A549 (cell line): Measurements from ENCODE around the gene SLC24A4.

Source experiments
- HMGXB4 ChIP-seq: fragments of 250-450 bp; sonication (Bioruptor Pico); IDR thresholded peaks from 2 replicates; pipeline ENCODE4 v1.5.0; 2021; ENCODE audit warnings: mild to moderate bottlenecking, moderate library complexity, borderline replicate concordance
- MAZ ChIP-seq: fragments of 150-350 bp; IDR thresholded peaks from 2 replicates; pipeline ENCODE4 v1.6.1; 2014; ENCODE audit warnings: antibody characterized with exemption, low read depth, low read length, borderline replicate concordance
- RAD21 ChIP-seq, 2 experiments: fragments of >200 bp in 1 of 2; sonication (Bioruptor Twin) in 1 of 2; formaldehyde crosslinking in 1 of 2; IDR thresholded peaks in 1 of 2; conservative IDR thresholded peaks in 1 of 2; 2 replicates in 1 of 2; 3 replicates in 1 of 2; pipeline ENCODE4 v1.6.1; 2012 to 2018; ENCODE audit warnings: inconsistent platforms in 1 of 2
- SREBF2 ChIP-seq: fragments of 450-650 bp; IDR thresholded peaks from 2 replicates; pipeline ENCODE4 v1.6.1; 2014; ENCODE audit warnings: mild to moderate bottlenecking, moderate library complexity
- TF ChIP-seq, protein P1 (sequence below): fragments of 150-350 bp; IDR thresholded peaks from 2 replicates; pipeline ENCODE4 v1.6.1; 2014; ENCODE audit warnings: low read depth, mild to moderate bottlenecking, low read length

DNA sequence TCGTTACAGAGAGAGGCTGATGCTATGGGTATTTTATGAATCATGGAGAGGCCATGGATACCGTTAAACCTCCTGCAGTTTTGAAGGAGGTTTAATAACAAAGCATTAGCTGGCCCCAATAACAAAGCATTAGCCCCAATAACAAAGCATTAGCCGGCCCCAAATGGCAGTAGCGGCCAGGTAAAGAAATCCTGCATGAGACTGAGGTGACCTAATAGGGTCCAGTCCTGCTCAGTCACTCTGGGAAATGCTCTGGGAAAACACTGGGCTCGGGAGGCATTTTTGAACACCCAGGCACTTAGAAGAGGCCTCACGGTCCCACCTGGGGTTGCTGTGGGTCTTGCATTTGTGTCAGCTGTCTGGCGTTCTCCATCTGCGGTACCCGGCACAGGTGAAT is 189.8 kb downstream of the SLC24A4 start:
- TF ChIP-seq MAZ (no peak), RAD21 (conservative IDR thresholded peaks at IDR 0.05 in 1 of 2, IDR thresholded peaks at IDR 0.05 in 1 of 2) (no peak), HMGXB4 (CRISPR knock-in tag) (no peak), SREBF2 (no peak)
- TF ChIP-seq, protein P1, sequence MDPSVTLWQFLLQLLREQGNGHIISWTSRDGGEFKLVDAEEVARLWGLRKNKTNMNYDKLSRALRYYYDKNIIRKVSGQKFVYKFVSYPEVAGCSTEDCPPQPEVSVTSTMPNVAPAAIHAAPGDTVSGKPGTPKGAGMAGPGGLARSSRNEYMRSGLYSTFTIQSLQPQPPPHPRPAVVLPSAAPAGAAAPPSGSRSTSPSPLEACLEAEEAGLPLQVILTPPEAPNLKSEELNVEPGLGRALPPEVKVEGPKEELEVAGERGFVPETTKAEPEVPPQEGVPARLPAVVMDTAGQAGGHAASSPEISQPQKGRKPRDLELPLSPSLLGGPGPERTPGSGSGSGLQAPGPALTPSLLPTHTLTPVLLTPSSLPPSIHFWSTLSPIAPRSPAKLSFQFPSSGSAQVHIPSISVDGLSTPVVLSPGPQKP = no peak
